HepG2 (cell line): ENCODE measurements around the gene SURF1. TPM values are rescaled to one million over a fixed set of nuclear protein-coding genes. Genes with fewer than 3 reads are reported as not detected.

Experiments
- ATAC-seq: fragments of 200-7000 bp; cut with Tn5 transposase; 3 replicates; pipeline ENCODE4 v1.9.1; 2020; ENCODE audit warnings: mild to moderate bottlenecking, moderate library complexity
- BruUV-seq: library from RNA; stranded (reverse); fragments of 400-500 nt; replicated peaks from 2 replicates; lab custom pipeline; 2021; lab: Mats Ljungman, UMichigan
- CTCF ChIA-PET: fragments of 300-600 bp; formaldehyde crosslinking; extraction: SDS; loops from one replicate; lab custom pipeline; 2021; ENCODE audit warnings: low total read pairs, inconsistent platforms, low intra/inter-chr PET ratio; lab: Yijun Ruan, JAX
- POLR2A ChIA-PET: fragments of 350-600 bp; sonication (Branson Sonifier 250); formaldehyde crosslinking; loops from one replicate; lab custom pipeline; 2020; ENCODE audit warnings: antibody characterized with exemption, inconsistent platforms; lab: Yijun Ruan, JAX
- DNase-seq: peaks from one replicate; pipeline ENCODE4 v3.0.0-alpha.2; 2015; ENCODE audit warnings: low spot score
- FAIRE-seq: peaks from 3 replicates; lab custom pipeline; 2011; peaks lifted over from hg19 to GRCh38; lab: Jason Lieb, UNC
- H2AFZ ChIP-seq: one replicate; pipeline ENCODE4 v1.6.1; 2011; ENCODE audit warnings: low read length, inconsistent platforms
- H3K27ac ChIP-seq: fragments of 300-600 bp; 3 replicates; pipeline ENCODE4 v1.8.0; 2011; ENCODE audit warnings: mixed run types, mild to moderate bottlenecking, mixed read lengths, low read length, inconsistent platforms; ENCODE audit not compliant: insufficient read depth; ENCODE audit errors: extremely low read length
- H3K27me3 ChIP-seq, 2 experiments: fragments of 200-600 bp in 1 of 2; 2 replicates in 1 of 2; 3 replicates in 1 of 2; pipeline versions ENCODE4 v1.6.0 to v1.8.0; 2011; ENCODE audit warnings: low read length in 2 of 2, mild to moderate bottlenecking in 2 of 2, moderate library complexity in 2 of 2, inconsistent platforms in 1 of 2; ENCODE audit not compliant: insufficient read depth in 2 of 2, control insufficient read depth in 1 of 2
- H3K36me3 ChIP-seq, 2 experiments: fragments of 200-600 bp in 1 of 2; replicated peaks in 1 of 2; 2 replicates in 1 of 2; 3 replicates in 1 of 2; pipeline versions ENCODE4 v1.5.1 to v1.8.0; 2011; ENCODE audit warnings: low read length in 2 of 2, inconsistent platforms in 1 of 2; ENCODE audit not compliant: insufficient read depth in 2 of 2, control insufficient read depth in 1 of 2
- H3K4me1 ChIP-seq: 2 replicates; pipeline ENCODE4 v1.5.1; 2012; ENCODE audit warnings: low read length, inconsistent platforms; ENCODE audit not compliant: insufficient read depth
- H3K4me2 ChIP-seq: 2 replicates; pipeline ENCODE4 v1.6.0; 2011; ENCODE audit warnings: low read depth, low read length, inconsistent platforms
- H3K4me3 ChIP-seq, 3 experiments: fragments of 200-600 bp in 1 of 3; sonication (generic), shearing (Covaris generic) in 1 of 3; replicated peaks in 1 of 3; 2 replicates each; pipeline ENCODE4 v1.5.1; 2011 to 2016; ENCODE audit warnings: low read length in 3 of 3, inconsistent platforms in 2 of 3, low read depth in 2 of 3, mild to moderate bottlenecking in 2 of 3, control low read depth in 1 of 3, mixed read lengths in 1 of 3; ENCODE audit not compliant: insufficient read depth in 1 of 3
- H3K79me2 ChIP-seq: one replicate; pipeline ENCODE4 v1.6.1; 2011; ENCODE audit warnings: low read length, inconsistent platforms; ENCODE audit not compliant: insufficient read depth
- H3K9ac ChIP-seq: 2 replicates; pipeline ENCODE4 v1.6.0; 2011; ENCODE audit warnings: mild to moderate bottlenecking, low read depth, low read length, inconsistent platforms; ENCODE audit not compliant: insufficient read depth
- H3K9me3 ChIP-seq: 2 replicates; pipeline ENCODE4 v1.5.1; 2012; ENCODE audit warnings: mild to moderate bottlenecking, low read length
- H4K20me1 ChIP-seq: 2 replicates; pipeline ENCODE4 v1.6.0; 2011; ENCODE audit warnings: inconsistent platforms, mild to moderate bottlenecking, low read length, moderate library complexity; ENCODE audit not compliant: insufficient read depth
- ADNP ChIP-seq: sonication (generic); formaldehyde crosslinking; IDR thresholded peaks from 2 replicates; pipeline ENCODE4 v1.4.0; 2020; ENCODE audit warnings: missing genetic modification reagents
- AGO2 ChIP-seq: fragments of 200-400 bp; formaldehyde crosslinking; optimal IDR thresholded peaks from 2 replicates; pipeline ENCODE3; 2017; ENCODE audit warnings: mild to moderate bottlenecking, low read depth, low read length, moderate library complexity
- BATF2 ChIP-seq: sonication (generic); formaldehyde crosslinking; IDR thresholded peaks from 2 replicates; pipeline ENCODE4 v1.8.0; 2022; ENCODE audit warnings: mild to moderate bottlenecking, missing genetic modification reagents, moderate library complexity
- DBP ChIP-seq: sonication (generic); formaldehyde crosslinking; IDR thresholded peaks from 2 replicates; pipeline ENCODE4 v1.4.0; 2020; ENCODE audit warnings: missing genetic modification reagents; ENCODE audit errors: not compliant biosample characterization
- IRF9 ChIP-seq: sonication (generic); formaldehyde crosslinking; IDR thresholded peaks from 2 replicates; pipeline ENCODE4 v1.8.0; 2022; ENCODE audit warnings: missing genetic modification reagents, mild to moderate bottlenecking, borderline replicate concordance
- NAIF1 ChIP-seq: sonication (generic); formaldehyde crosslinking; IDR thresholded peaks from 2 replicates; pipeline ENCODE4 v1.5.0; 2020; ENCODE audit warnings: mild to moderate bottlenecking, missing genetic modification reagents, borderline replicate concordance
- RAD21 ChIP-seq: fragments of 450-650 bp; formaldehyde crosslinking; IDR thresholded peaks from 2 replicates; pipeline ENCODE4 v1.5.0; 2020; ENCODE audit warnings: mild to moderate bottlenecking
- RBFOX2 ChIP-seq: fragments of 200-400 bp; formaldehyde crosslinking; IDR thresholded peaks from 2 replicates; pipeline ENCODE4 v1.6.1; 2017; ENCODE audit warnings: low read depth, mild to moderate bottlenecking, low read length
- SKIL ChIP-seq: sonication (generic); formaldehyde crosslinking; IDR thresholded peaks from 2 replicates; pipeline ENCODE4 v1.8.0; 2022; ENCODE audit warnings: missing genetic modification reagents, mild to moderate bottlenecking, moderate library complexity, borderline replicate concordance
- THAP11 ChIP-seq: IDR thresholded peaks from 2 replicates; pipeline ENCODE4 v1.6.1; 2016; ENCODE audit warnings: missing biosample characterization, missing genetic modification reagents
- ZGPAT ChIP-seq: IDR thresholded peaks from 2 replicates; pipeline ENCODE4 v1.6.1; 2016; ENCODE audit warnings: mild to moderate bottlenecking
- ZNF3 ChIP-seq: IDR thresholded peaks from 2 replicates; pipeline ENCODE4 v1.7.0; 2017; ENCODE audit warnings: inconsistent platforms
- ZNF451 ChIP-seq: sonication (generic); formaldehyde crosslinking; IDR thresholded peaks from 2 replicates; pipeline ENCODE4 v1.5.0; 2020; ENCODE audit warnings: mild to moderate bottlenecking, missing genetic modification reagents
- ZNF558 ChIP-seq: sonication (generic); formaldehyde crosslinking; IDR thresholded peaks from 2 replicates; pipeline ENCODE4 v1.9.0; 2022; ENCODE audit warnings: mild to moderate bottlenecking, missing genetic modification reagents, borderline replicate concordance
- ZNF607 ChIP-seq: sonication (generic); formaldehyde crosslinking; IDR thresholded peaks from 2 replicates; pipeline ENCODE4 v1.5.1; 2020; ENCODE audit warnings: missing genetic modification reagents, mild to moderate bottlenecking, borderline replicate concordance
- ZNF674 ChIP-seq: sonication (generic); formaldehyde crosslinking; IDR thresholded peaks from 2 replicates; pipeline ENCODE4 v1.5.0; 2020; ENCODE audit warnings: low read depth, mild to moderate bottlenecking, missing genetic modification reagents
- ZNF747 ChIP-seq: sonication (generic); formaldehyde crosslinking; IDR thresholded peaks from 2 replicates; pipeline ENCODE4 v1.8.1; 2023; ENCODE audit warnings: missing genetic modification reagents, mild to moderate bottlenecking, borderline replicate concordance
- WGBS: methylation state at CpG from one replicate; pipeline ENCODE4 v1.1.6; 2017; ENCODE audit warnings: low lambda C conversion rate; 5-methylcytosine and 5-hydroxymethylcytosine counted together
- in situ Hi-C: cut with HindIII; loops from 2 replicates; pipeline ENCODE4 v1.10.0; 2017; ENCODE audit warnings: low pct_unique_long_range_greater_than_20kb; ENCODE audit not compliant: extremely low pct_ligation_motif_present
- intact Hi-C: fragments of 100-400 bp; cut with micrococcal nuclease; formaldehyde crosslinking; loops from one replicate; pipeline ENCODE4 v1.10.0; 2022; ENCODE audit not compliant: unreplicated experiment
- polyA plus RNA-seq, 8 experiments: library from polyadenylated mRNA; depleted of rRNA in 3 of 8; stranded (reverse) in 7 of 8; unstranded in 1 of 8; fragments of >200 nt; fragmentation: Illumina TruSeq in 4 of 8; extraction: Trizol in 4 of 8; gene quantifications; 2 replicates each; pipeline versions ENCODE4 v1.2.1 to v1.2.3, GENCODE V29; 2011 to 2016; ENCODE audit warnings: low read depth in 4 of 8, missing spikeins in 1 of 8, mixed read lengths in 1 of 8; ENCODE audit not compliant: insufficient read depth in 1 of 8
- total RNA-seq, 5 experiments: library from RNA; depleted of rRNA; stranded (reverse); fragments of >200 nt; fragmentation: Illumina TruSeq; extraction: Trizol; gene quantifications; 2 replicates each; pipeline ENCODE4 v1.2.3, GENCODE V29; 2016; ENCODE audit warnings: low read depth in 1 of 5

The SURF1 gene
- total and polyA plus RNA-seq, 2 of the 13 experiments (the other 11 are each of a cell fraction or from before 2014, with no cell fraction given): 17.8 to 40.7 TPM

GRCh38 chr9:133366435-133366834 is 10.1 kb upstream of the SURF1 start (continued):
- TF ChIP-seq ZGPAT (no peak), DBP (CRISPR knock-in tag) (no peak)

- FAIRE-seq (no peak), DNase-seq (no peak), ATAC-seq (no peak)
- TSS peak; percentile 47 for BruUV-seq
- Histone ChIP-seq H3K4me1 (peaks cover 46% of the 10 kb centered on the region), H3K4me2 (no peak overlapping the region), H3K36me3 (peaks cover 25 to 86% of the 10 kb centered on the region in 2 experiments), H3K27ac (no peak overlapping the region), H3K27me3 (no peaks in the 10 kb centered on the region), H3K9ac (no peak overlapping the region), H3K4me3 (no peak overlapping the region), H3K9me3 (no peaks in the 10 kb centered on the region), H3K79me2 (peaks cover 26% of the 10 kb centered on the region), H2AFZ (no peak overlapping the region), H4K20me1 (peaks cover 62% of the 10 kb centered on the region)
- 97% methylated on average over 12 of the region's 15 CpGs for WGBS
- POLR2A ChIA-PET: interaction anchor here (1.6 to 1.9 kb wide), 2 partner anchors 9 to 97 kb away, joined by 5 to 7 read pairs; partner anchors contain the start of gene CACFD1
- in situ Hi-C loops (no loop called here), intact Hi-C loops (no loop called here)
- CTCF ChIA-PET: no interaction called here
- TF ChIP-seq BATF2 (CRISPR knock-in tag) (no peak), RBFOX2 (peak; percentile 75), ZNF607 (CRISPR knock-in tag) (no peak), ADNP (CRISPR knock-in tag) (no peak), ZNF451 (no peak), NAIF1 (CRISPR knock-in tag) (no peak), AGO2 (peak; percentile 90), ZNF747 (CRISPR knock-in tag) (no peak), ZNF558 (no peak), SKIL (CRISPR knock-in tag) (no peak), ZNF674 (no peak), THAP11 (CRISPR knock-in tag) (no peak), IRF9 (CRISPR knock-in tag) (no peak), RAD21 (CRISPR knock-in tag) (peak; percentile 43; the same call in 1 of the 2 replicates), ZNF3 (CRISPR knock-in tag) (no peak)
Observed at GRCh38 chr9:133362359-133363044, 6.2 kb upstream of the SURF1 start.
